Neural cell (in vitro differentiated cells): Measurements from ENCODE around the gene CCDC40. TPM values are rescaled to one million over a fixed set of nuclear protein-coding genes. Genes with fewer than 3 reads are reported as not detected.

Experiments
- H2AFZ ChIP-seq: fragments of 200-600, 300-800 bp; sonication (generic), shearing (Covaris generic); 2 replicates; pipeline ENCODE4 v1.6.0; 2014; ENCODE audit warnings: low read depth, mild to moderate bottlenecking, antibody characterized with exemption, low read length, moderate library complexity
- H3F3A ChIP-seq: fragments of 200-600 bp; shearing (Covaris generic); 2 replicates; pipeline ENCODE4 v1.6.1; 2016; ENCODE audit warnings: mild to moderate bottlenecking, moderate library complexity, mixed read lengths, antibody characterized with exemption, low read length; ENCODE audit not compliant: insufficient read depth, poor library complexity, severe bottlenecking
- H3K27ac ChIP-seq: fragments of 200-600, 300-800 bp; sonication (generic), shearing (Covaris generic); 2 replicates; pipeline ENCODE4 v1.5.1; 2014; ENCODE audit warnings: mild to moderate bottlenecking, low read length, moderate library complexity
- H3K27me3 ChIP-seq: fragments of 300-800, 200-600 bp; sonication (generic), shearing (Covaris generic); 2 replicates; pipeline ENCODE4 v1.6.0; 2014; ENCODE audit warnings: mild to moderate bottlenecking, low read depth, low read length, moderate library complexity; ENCODE audit not compliant: insufficient read depth
- H3K36me3 ChIP-seq: fragments of 300-800, 200-600 bp; sonication (generic), shearing (Covaris generic); 2 replicates; pipeline ENCODE4 v1.5.1; 2014; ENCODE audit warnings: mild to moderate bottlenecking, antibody characterized with exemption, low read length, moderate library complexity; ENCODE audit not compliant: insufficient read depth
- H3K4me2 ChIP-seq: fragments of 300-800, 200-600 bp; sonication (generic), shearing (Covaris generic); 2 replicates; pipeline ENCODE4 v1.6.0; 2014; ENCODE audit warnings: mild to moderate bottlenecking, low read length
- H3K4me3 ChIP-seq: fragments of 300-800, 200-600 bp; sonication (generic), shearing (Covaris generic); 2 replicates; pipeline ENCODE4 v1.5.1; 2014; ENCODE audit warnings: mild to moderate bottlenecking, low read length, moderate library complexity
- H3K79me2 ChIP-seq: fragments of 200-600 bp; shearing (Covaris generic); replicated peaks from 2 replicates; pipeline ENCODE4 v1.6.0; 2014; ENCODE audit warnings: mild to moderate bottlenecking, low read length, moderate library complexity; ENCODE audit not compliant: insufficient read depth
- H3K9ac ChIP-seq: fragments of 300-800, 200-600 bp; sonication (generic), shearing (Covaris generic); 2 replicates; pipeline ENCODE4 v1.6.1; 2016; ENCODE audit warnings: mild to moderate bottlenecking, low read length, mixed read lengths
- H3K9me2 ChIP-seq: fragments of 200-600 bp; shearing (Covaris generic); 2 replicates; pipeline ENCODE4 v1.6.1; 2016; ENCODE audit warnings: mild to moderate bottlenecking, low read length, mixed read lengths; ENCODE audit not compliant: insufficient read depth
- H3K9me3 ChIP-seq: fragments of 200-600, 300-800 bp; sonication (generic), shearing (Covaris generic); 2 replicates; pipeline ENCODE4 v1.6.1; 2016; ENCODE audit warnings: mild to moderate bottlenecking, mixed run types, low read length, moderate library complexity, mixed read lengths
- H4K20me1 ChIP-seq: fragments of 200-600 bp; shearing (Covaris generic); 2 replicates; pipeline ENCODE4 v1.6.1; 2016; ENCODE audit warnings: mild to moderate bottlenecking, mixed run types; ENCODE audit not compliant: insufficient read depth
- CTCF ChIP-seq: fragments of 450-650 bp; IDR thresholded peaks from 2 replicates; pipeline ENCODE4 v1.5.1; 2014; ENCODE audit warnings: antibody characterized with exemption, mild to moderate bottlenecking, moderate library complexity; ENCODE audit not compliant: poor library complexity, severe bottlenecking
- EP300 ChIP-seq: fragments of 450-650 bp; conservative IDR thresholded peaks from 2 replicates; pipeline ENCODE4 v1.6.1; 2014; ENCODE audit warnings: antibody characterized with exemption, mild to moderate bottlenecking, moderate library complexity; ENCODE audit not compliant: poor library complexity, severe bottlenecking
- EZH2 ChIP-seq: fragments of 200-600, 300-800 bp; shearing (Covaris generic), sonication (generic); IDR thresholded peaks from 2 replicates; pipeline ENCODE4 v1.6.1; 2014; ENCODE audit warnings: antibody characterized with exemption, low read length, borderline replicate concordance, mild to moderate bottlenecking; ENCODE audit not compliant: insufficient read depth, poor library complexity, severe bottlenecking
- MXI1 ChIP-seq: fragments of 450-650 bp; conservative IDR thresholded peaks from 2 replicates; pipeline ENCODE4 v1.6.1; 2014; ENCODE audit warnings: antibody characterized with exemption, mild to moderate bottlenecking; ENCODE audit not compliant: poor library complexity, severe bottlenecking
- POLR2AphosphoS5 ChIP-seq: IDR thresholded peaks from 2 replicates; pipeline ENCODE4 v1.6.1; 2012
- RAD21 ChIP-seq: fragments of 450-650 bp; conservative IDR thresholded peaks from 2 replicates; pipeline ENCODE4 v1.6.1; 2014; ENCODE audit warnings: antibody characterized with exemption, mild to moderate bottlenecking, moderate library complexity
- SMC3 ChIP-seq: fragments of 450-650 bp; conservative IDR thresholded peaks from 2 replicates; pipeline ENCODE4 v1.6.1; 2014; ENCODE audit warnings: antibody characterized with exemption, mild to moderate bottlenecking, moderate library complexity; ENCODE audit not compliant: poor library complexity
- TAF1 ChIP-seq: IDR thresholded peaks from 2 replicates; pipeline ENCODE4 v1.6.1; 2012; ENCODE audit warnings: low read depth
- polyA plus RNA-seq: library from polyadenylated mRNA; depleted of rRNA; stranded (reverse); fragments of >200 nt; gene quantifications from 2 replicates; pipeline ENCODE4 v1.2.3, GENCODE V29; 2014
- TF ChIP-seq, protein P1 (sequence below): IDR thresholded peaks from 2 replicates; pipeline ENCODE4 v1.6.1; 2012; ENCODE audit warnings: borderline replicate concordance

CCDC40 gene
- polyA plus RNA-seq, 1 donor from 2014 or later, result 5.5 TPM

DNA sequence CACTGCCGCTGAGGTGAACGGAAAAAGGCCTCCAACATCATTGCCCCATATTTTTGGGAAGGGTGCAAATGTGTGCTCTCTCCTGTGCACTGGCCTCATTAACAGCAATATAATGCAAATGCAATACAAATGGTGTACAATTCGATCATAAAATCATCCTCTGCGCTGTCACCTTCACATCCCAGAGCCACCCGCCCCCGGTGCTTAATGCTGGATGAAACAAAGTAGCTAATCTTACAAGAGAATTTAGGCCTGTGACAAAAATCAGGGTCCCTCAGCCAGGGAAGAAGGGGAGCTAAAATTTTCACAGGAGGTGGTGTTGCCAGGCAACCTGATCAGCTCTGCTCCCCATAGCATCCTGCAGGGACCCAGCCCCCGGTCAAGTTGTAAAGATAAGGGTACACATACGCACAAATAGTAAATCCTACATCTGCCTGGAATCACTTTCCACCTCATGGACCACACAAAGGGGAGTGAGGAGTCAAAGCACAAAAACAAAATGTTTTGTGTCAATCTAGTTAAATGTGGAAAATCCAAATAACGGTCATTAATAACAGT lies 3.7 kb upstream of the CCDC40 start:
- H3K79me2 ChIP-seq, result peaks cover 72% of the 10 kb centered on the region
- peak overlapping the region; percentile 94 for H3K4me3 ChIP-seq
- no peaks in the 10 kb centered on the region for H4K20me1 ChIP-seq

DNA sequence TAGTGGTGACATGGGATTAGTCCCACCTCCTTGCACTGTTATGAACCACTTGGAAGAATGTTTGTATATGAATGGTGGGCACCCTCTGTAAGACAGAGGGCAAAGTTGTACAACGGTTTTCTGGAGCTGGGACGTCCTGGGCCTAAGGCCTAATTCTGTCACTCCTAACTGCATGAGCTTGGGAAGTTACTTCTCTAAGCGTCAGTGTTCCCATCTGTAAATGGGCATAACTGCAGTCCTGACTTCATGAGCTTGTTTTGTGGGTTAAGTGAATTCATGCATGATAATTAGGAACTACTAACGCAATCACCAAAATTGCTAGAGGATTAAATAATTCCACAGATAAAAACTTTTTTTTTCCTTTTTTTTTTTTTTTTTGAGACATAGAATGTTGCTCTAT lies 2.6 kb upstream of the CCDC40 start:
- no peaks in the 10 kb centered on the region for H4K20me1 ChIP-seq
- peak overlapping the region; percentile 94 for H3K4me3 ChIP-seq
- TF ChIP-seq POLR2AphosphoS5 (no peak), EZH2 (no peak), SMC3 (no peak), MXI1 (no peak), RAD21 (no peak), TAF1 (no peak), CTCF (no peak), EP300 (no peak)
- TF ChIP-seq, protein P1, sequence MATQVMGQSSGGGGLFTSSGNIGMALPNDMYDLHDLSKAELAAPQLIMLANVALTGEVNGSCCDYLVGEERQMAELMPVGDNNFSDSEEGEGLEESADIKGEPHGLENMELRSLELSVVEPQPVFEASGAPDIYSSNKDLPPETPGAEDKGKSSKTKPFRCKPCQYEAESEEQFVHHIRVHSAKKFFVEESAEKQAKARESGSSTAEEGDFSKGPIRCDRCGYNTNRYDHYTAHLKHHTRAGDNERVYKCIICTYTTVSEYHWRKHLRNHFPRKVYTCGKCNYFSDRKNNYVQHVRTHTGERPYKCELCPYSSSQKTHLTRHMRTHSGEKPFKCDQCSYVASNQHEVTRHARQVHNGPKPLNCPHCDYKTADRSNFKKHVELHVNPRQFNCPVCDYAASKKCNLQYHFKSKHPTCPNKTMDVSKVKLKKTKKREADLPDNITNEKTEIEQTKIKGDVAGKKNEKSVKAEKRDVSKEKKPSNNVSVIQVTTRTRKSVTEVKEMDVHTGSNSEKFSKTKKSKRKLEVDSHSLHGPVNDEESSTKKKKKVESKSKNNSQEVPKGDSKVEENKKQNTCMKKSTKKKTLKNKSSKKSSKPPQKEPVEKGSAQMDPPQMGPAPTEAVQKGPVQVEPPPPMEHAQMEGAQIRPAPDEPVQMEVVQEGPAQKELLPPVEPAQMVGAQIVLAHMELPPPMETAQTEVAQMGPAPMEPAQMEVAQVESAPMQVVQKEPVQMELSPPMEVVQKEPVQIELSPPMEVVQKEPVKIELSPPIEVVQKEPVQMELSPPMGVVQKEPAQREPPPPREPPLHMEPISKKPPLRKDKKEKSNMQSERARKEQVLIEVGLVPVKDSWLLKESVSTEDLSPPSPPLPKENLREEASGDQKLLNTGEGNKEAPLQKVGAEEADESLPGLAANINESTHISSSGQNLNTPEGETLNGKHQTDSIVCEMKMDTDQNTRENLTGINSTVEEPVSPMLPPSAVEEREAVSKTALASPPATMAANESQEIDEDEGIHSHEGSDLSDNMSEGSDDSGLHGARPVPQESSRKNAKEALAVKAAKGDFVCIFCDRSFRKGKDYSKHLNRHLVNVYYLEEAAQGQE, result no peak
- H3K27ac ChIP-seq, result no peak overlapping the region
- peaks cover 66% of the 10 kb centered on the region for H3K79me2 ChIP-seq
- no peaks in the 10 kb centered on the region for H3K9me3 ChIP-seq
- no peaks in the 10 kb centered on the region for H3K36me3 ChIP-seq
- H3K27me3 ChIP-seq, result no peaks in the 10 kb centered on the region
- H3F3A ChIP-seq, result no peaks in the 10 kb centered on the region
- no peak overlapping the region for H3K9ac ChIP-seq
- no peak overlapping the region for H2AFZ ChIP-seq
- no peak overlapping the region for H3K4me2 ChIP-seq
- no peaks in the 10 kb centered on the region for H3K9me2 ChIP-seq

More for the DNA sequence above, 3.7 kb upstream of the CCDC40 start:
- no peaks in the 10 kb centered on the region for H3K36me3 ChIP-seq
- H3F3A ChIP-seq, result no peaks in the 10 kb centered on the region
- H3K9me2 ChIP-seq, result no peaks in the 10 kb centered on the region
- H3K9ac ChIP-seq, result no peak overlapping the region
- TF ChIP-seq POLR2AphosphoS5, result no peak
- no peak for TF ChIP-seq TAF1
- TF ChIP-seq MXI1, result no peak
- TF ChIP-seq EP300, result no peak
- TF ChIP-seq, protein P1, result no peak
- TF ChIP-seq SMC3, result no peak
- no peak for TF ChIP-seq EZH2
- TF ChIP-seq CTCF, result no peak
- TF ChIP-seq RAD21, result no peak
- no peak overlapping the region for H3K4me2 ChIP-seq
- no peaks in the 10 kb centered on the region for H3K9me3 ChIP-seq
- H2AFZ ChIP-seq, result no peak overlapping the region
- no peak overlapping the region for H3K27ac ChIP-seq
- H3K27me3 ChIP-seq, result no peaks in the 10 kb centered on the region
